A673 (cell line): ENCODE results near the gene KRT6C. TPM values are rescaled to one million over a fixed set of nuclear protein-coding genes. Genes with fewer than 3 reads are reported as not detected.

Experiments used
- BruUV-seq: library from RNA; stranded (reverse); fragments of 400-500 nt; replicated peaks from 2 replicates; lab custom pipeline; 2021; lab: Mats Ljungman, UMichigan
- CTCF ChIA-PET: fragments of 300-600 bp; sonication (Branson Sonifier 250); formaldehyde crosslinking; loops from one replicate; lab custom pipeline; 2022; ENCODE audit warnings: antibody characterized with exemption; lab: Charles Lee
- POLR2A ChIA-PET: fragments of 300-600 bp; sonication (Branson Sonifier 250); formaldehyde crosslinking; loops from one replicate; lab custom pipeline; 2022; ENCODE audit warnings: antibody characterized with exemption; ENCODE audit not compliant: low non-redundant PET; lab: Charles Lee
- DNase-seq: peaks from one replicate; pipeline ENCODE4 v3.0.0-alpha.2; 2015; ENCODE audit warnings: low spot score
- H3K27ac ChIP-seq: fragments of 200-600 bp; sonication (generic); 2 replicates; pipeline ENCODE4 v1.5.1; 2016; ENCODE audit warnings: mixed run types, low read depth, mild to moderate bottlenecking, mixed read lengths, antibody characterized with exemption, low read length; ENCODE audit not compliant: poor library complexity, severe bottlenecking
- H3K27me3 ChIP-seq: fragments of 200-600 bp; sonication (generic); replicated peaks from 2 replicates; pipeline ENCODE4 v1.6.1; 2017; ENCODE audit warnings: mixed run types, low read depth, mild to moderate bottlenecking, mixed read lengths, antibody characterized with exemption, low read length; ENCODE audit not compliant: insufficient read depth, poor library complexity
- H3K36me3 ChIP-seq: fragments of 200-600 bp; sonication (generic); 2 replicates; pipeline ENCODE4 v1.6.1; 2016; ENCODE audit warnings: mixed run types, mild to moderate bottlenecking, mixed read lengths, antibody characterized with exemption, low read length; ENCODE audit not compliant: insufficient read depth, poor library complexity, severe bottlenecking
- H3K4me1 ChIP-seq: fragments of 200-600 bp; sonication (generic); 2 replicates; pipeline ENCODE4 v1.6.1; 2017; ENCODE audit warnings: mixed run types, mild to moderate bottlenecking, mixed read lengths, antibody characterized with exemption, low read length; ENCODE audit not compliant: insufficient read depth, poor library complexity, severe bottlenecking
- H3K4me3 ChIP-seq: fragments of 200-600 bp; sonication (generic); 2 replicates; pipeline ENCODE4 v1.5.1; 2016; ENCODE audit warnings: low read depth, mixed run types, mild to moderate bottlenecking, mixed read lengths, low read length; ENCODE audit not compliant: poor library complexity, severe bottlenecking
- H3K9me3 ChIP-seq: fragments of 200-600 bp; sonication (generic); 2 replicates; pipeline ENCODE4 v1.6.1; 2016; ENCODE audit warnings: mixed run types, low read depth, mild to moderate bottlenecking, mixed read lengths, antibody characterized with exemption, low read length; ENCODE audit not compliant: poor library complexity, severe bottlenecking
- EZH2 ChIP-seq: fragments of 200-600 bp; sonication (generic); IDR thresholded peaks from 2 replicates; pipeline ENCODE4 v1.6.1; 2017; ENCODE audit warnings: borderline replicate concordance, low read depth, mild to moderate bottlenecking, mixed read lengths, antibody characterized with exemption, low read length; ENCODE audit not compliant: poor library complexity, severe bottlenecking
- intact Hi-C: fragments of 100-400 bp; cut with micrococcal nuclease; formaldehyde crosslinking; loops from one replicate; pipeline ENCODE4 v1.10.0; 2022; ENCODE audit not compliant: unreplicated experiment
- total RNA-seq: library from RNA; stranded (reverse); gene quantifications from 2 replicates; pipeline ENCODE4 v1.2.3, GENCODE V29; 2021
- TF ChIP-seq, protein P1 (sequence below): fragments of 300-800, 200-600 bp; sonication (generic); conservative IDR thresholded peaks from 2 replicates; pipeline ENCODE4 v1.5.1; 2017; ENCODE audit warnings: low read depth, mild to moderate bottlenecking, antibody characterized with exemption, low read length, moderate library complexity, mixed read lengths

Gene KRT6C
- total RNA-seq, 1 experiment from 2014 or later, result not detected

DNA sequence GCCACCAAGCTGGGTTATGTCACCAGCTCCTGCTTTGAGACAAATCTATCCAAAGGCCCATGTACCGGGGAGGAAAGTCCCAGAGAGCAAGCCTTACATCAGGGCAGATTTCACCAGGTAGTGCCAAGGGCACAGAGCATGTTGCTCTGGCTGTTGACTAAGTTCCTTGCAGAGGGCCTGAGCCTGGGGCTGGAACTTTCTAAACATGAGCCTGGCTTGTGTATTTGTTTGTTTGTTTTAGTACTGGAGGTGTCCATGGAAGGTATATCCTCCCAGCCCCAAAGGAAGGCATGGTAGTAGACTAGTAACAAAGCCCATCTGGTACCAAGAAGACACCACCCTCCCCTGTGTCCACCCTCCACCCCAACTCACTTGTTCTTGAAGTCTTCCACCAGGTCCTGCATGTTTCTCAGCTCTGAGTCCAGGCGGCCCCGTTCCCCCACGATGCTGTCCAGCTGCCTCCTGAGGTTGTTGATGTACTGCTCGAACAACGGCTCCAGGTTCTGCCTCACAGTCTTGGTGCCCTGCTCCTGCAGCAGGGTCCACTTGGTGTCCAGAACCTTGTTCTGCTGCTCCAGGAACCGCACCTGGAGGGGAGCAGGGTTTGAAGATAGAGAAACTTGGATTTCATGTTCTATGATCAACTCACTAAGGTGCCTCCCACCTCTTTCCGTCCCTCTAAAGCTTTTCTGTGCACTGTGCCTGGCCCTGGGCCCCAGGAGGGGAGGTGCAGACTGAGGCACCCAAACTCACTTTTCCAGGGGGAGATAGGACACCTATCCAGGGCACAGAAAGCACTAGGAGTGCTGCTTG is 45.2 kb upstream of the KRT6C start:
- TF ChIP-seq, protein P1, sequence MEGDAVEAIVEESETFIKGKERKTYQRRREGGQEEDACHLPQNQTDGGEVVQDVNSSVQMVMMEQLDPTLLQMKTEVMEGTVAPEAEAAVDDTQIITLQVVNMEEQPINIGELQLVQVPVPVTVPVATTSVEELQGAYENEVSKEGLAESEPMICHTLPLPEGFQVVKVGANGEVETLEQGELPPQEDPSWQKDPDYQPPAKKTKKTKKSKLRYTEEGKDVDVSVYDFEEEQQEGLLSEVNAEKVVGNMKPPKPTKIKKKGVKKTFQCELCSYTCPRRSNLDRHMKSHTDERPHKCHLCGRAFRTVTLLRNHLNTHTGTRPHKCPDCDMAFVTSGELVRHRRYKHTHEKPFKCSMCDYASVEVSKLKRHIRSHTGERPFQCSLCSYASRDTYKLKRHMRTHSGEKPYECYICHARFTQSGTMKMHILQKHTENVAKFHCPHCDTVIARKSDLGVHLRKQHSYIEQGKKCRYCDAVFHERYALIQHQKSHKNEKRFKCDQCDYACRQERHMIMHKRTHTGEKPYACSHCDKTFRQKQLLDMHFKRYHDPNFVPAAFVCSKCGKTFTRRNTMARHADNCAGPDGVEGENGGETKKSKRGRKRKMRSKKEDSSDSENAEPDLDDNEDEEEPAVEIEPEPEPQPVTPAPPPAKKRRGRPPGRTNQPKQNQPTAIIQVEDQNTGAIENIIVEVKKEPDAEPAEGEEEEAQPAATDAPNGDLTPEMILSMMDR, result no peak
- no peak for TF ChIP-seq EZH2
- CTCF ChIA-PET, result no interaction called here
- POLR2A ChIA-PET, result no interaction called here

DNA sequence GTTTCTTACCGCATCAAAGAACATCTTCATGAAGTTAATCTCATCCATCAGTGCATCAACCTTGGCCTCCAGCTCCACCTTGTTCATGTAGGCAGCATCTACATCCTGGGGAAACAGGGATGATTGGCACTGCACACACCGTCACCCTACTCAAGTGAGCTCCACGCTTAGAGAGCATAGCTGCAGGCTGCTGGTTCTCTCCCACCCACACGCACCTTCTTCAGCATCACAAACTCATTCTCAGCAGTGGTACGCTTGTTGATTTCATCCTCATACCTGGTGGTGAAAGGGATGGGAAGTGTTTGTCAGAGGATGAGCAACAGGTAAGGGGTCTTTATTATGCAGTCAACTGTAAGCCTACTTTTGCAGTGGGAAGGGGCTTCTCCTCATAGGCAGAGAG is 44.3 kb upstream of the KRT6C start:
- H3K9me3 ChIP-seq, result no peaks in the 10 kb centered on the region
- intact Hi-C loops, result no loop called here
- TF ChIP-seq, protein P1, result no peak
- TF ChIP-seq EZH2, result no peak
- H3K27ac ChIP-seq, result no peak overlapping the region
- H3K36me3 ChIP-seq, result no peaks in the 10 kb centered on the region
- DNase-seq, result no peak
- no peaks in the 10 kb centered on the region for H3K27me3 ChIP-seq
- no peak overlapping the region for H3K4me3 ChIP-seq
- POLR2A ChIA-PET, result no interaction called here
- CTCF ChIA-PET, result no interaction called here
- peaks cover 10% of the 10 kb centered on the region for H3K4me1 ChIP-seq
- no TSS peak for BruUV-seq

More for the DNA sequence above, 45.2 kb upstream of the KRT6C start:
- Histone ChIP-seq H3K36me3 (no peaks in the 10 kb centered on the region), H3K4me3 (no peak overlapping the region), H3K27ac (no peak overlapping the region), H3K27me3 (no peaks in the 10 kb centered on the region), H3K4me1 (peaks cover 14% of the 10 kb centered on the region), H3K9me3 (no peaks in the 10 kb centered on the region)
- BruUV-seq, result no TSS peak
- DNase-seq, result no peak
- intact Hi-C loops, result no loop called here

DNA sequence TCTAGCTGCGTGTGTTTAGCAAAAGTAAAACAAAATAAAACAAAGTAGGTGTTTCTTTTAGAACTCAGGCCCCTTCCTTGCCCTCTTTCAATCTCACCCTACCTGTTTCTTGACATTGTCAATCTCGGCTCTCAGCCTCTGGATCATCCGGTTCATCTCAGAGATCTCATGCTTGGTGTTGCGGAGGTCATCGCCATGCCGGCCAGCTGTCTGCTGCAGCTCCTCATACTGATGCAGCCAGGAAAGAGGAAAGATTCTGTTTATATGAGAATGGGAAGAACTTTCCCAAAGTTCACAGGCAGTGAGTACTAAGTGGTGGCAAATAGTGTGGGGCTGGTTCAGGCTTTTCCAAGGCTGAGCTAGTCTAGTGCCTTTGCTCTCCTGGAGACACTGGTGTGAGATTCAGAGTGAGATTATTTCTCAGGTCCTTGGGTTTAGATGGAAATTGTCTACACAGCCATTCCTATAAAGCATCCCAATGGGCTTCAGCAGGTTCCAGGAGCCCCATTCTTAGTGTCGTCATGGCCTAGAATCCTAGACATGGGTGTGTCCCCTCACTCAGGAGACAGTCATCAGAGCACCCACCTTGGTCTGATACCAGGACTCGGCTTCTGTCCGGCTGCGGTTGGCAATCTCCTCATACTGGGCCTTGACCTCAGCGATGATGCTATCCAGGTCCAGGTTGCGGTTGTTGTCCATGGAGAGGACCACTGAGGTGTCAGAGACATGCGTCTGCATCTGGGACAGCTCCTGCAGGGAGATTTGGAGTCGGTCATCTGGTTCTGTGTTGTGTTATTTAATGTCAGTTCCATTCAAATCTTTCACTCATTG is 43.6 kb upstream of the KRT6C start:
- no TSS peak for BruUV-seq
- Histone ChIP-seq H3K36me3 (no peaks in the 10 kb centered on the region), H3K4me3 (no peak overlapping the region), H3K27me3 (no peaks in the 10 kb centered on the region), H3K4me1 (peaks cover 3% of the 10 kb centered on the region), H3K27ac (no peak overlapping the region), H3K9me3 (no peaks in the 10 kb centered on the region)
- ChIA-PET POLR2A (no interaction called here), CTCF (no interaction called here)
- DNase-seq, result no peak
- no peak for TF ChIP-seq EZH2
- TF ChIP-seq, protein P1, result no peak
- intact Hi-C loops, result no loop called here
